CD4-positive, alpha-beta T cell (primary cell): ENCODE data around the gene ZNHIT3. TPM values are rescaled to one million over a fixed set of nuclear protein-coding genes. Genes with fewer than 3 reads are reported as not detected.

Experiments
- ATAC-seq: fragments of 200-7000 bp; cut with Tn5 transposase; one replicate; pipeline ENCODE4 v1.10.0; 2022; ENCODE audit warnings: mild to moderate bottlenecking; ENCODE audit not compliant: poor library complexity
- CTCF ChIA-PET: fragments of 350-600 bp; sonication (Branson Sonifier 250); formaldehyde crosslinking; loops from one replicate; lab custom pipeline; 2021; ENCODE audit warnings: antibody characterized with exemption, inconsistent platforms; lab: Charles Lee
- POLR2A ChIA-PET: fragments of 350-600 bp; sonication (Branson Sonifier 250); formaldehyde crosslinking; loops from one replicate; lab custom pipeline; 2021; ENCODE audit warnings: antibody characterized with exemption, inconsistent platforms; lab: Charles Lee
- DNase-seq, 14 experiments: peaks; one replicate each; pipeline ENCODE4 v3.0.0-alpha.2; 2013 to 2020; ENCODE audit warnings: mixed read lengths in 2 of 14
- H3K27ac ChIP-seq, 2 donors: one replicate each; pipeline versions ENCODE4 v1.5.1 to v1.7.0; 2013; ENCODE audit warnings: low read length in 2 of 2, low read depth in 1 of 2, mild to moderate bottlenecking in 1 of 2
- H3K27me3 ChIP-seq, 2 experiments: 1 replicate in 1 of 2; 2 replicates in 1 of 2; pipeline versions ENCODE4 v1.6.1 to v1.7.0; 2013; ENCODE audit warnings: low read length in 2 of 2, control low read depth in 1 of 2, mild to moderate bottlenecking in 1 of 2, moderate library complexity in 1 of 2; ENCODE audit not compliant: insufficient read depth in 2 of 2, control insufficient read depth in 1 of 2
- H3K36me3 ChIP-seq: one replicate; pipeline ENCODE4 v1.6.1; 2013; ENCODE audit warnings: low read length, control low read depth; ENCODE audit not compliant: insufficient read depth
- H3K4me1 ChIP-seq: one replicate; pipeline ENCODE4 v1.6.1; 2013; ENCODE audit warnings: low read length, control low read depth; ENCODE audit not compliant: insufficient read depth
- H3K4me3 ChIP-seq: one replicate; pipeline ENCODE4 v1.5.1; 2013; ENCODE audit warnings: mild to moderate bottlenecking, low read length, moderate library complexity
- H3K9me3 ChIP-seq, 2 experiments: 1 replicate in 1 of 2; 2 replicates in 1 of 2; pipeline versions ENCODE4 v1.6.1 to v1.7.0; 2013; ENCODE audit warnings: low read length in 2 of 2, mild to moderate bottlenecking in 2 of 2, control low read depth in 1 of 2, moderate library complexity in 1 of 2; ENCODE audit not compliant: control insufficient read depth in 1 of 2, insufficient read depth in 1 of 2
- H3K27ac Mint-ChIP-seq: one replicate; pipeline ENCODE4 v1.8.0; 2020; ENCODE audit warnings: mixed read lengths
- H3K27me3 Mint-ChIP-seq: one replicate; pipeline ENCODE4 v1.8.0; 2021; ENCODE audit warnings: mixed read lengths
- H3K36me3 Mint-ChIP-seq: one replicate; pipeline ENCODE4 v1.8.0; 2021; ENCODE audit warnings: low read depth, mixed read lengths
- H3K4me1 Mint-ChIP-seq: one replicate; pipeline ENCODE4 v1.8.0; 2021; ENCODE audit warnings: low read depth, mixed read lengths
- H3K4me3 Mint-ChIP-seq: one replicate; pipeline ENCODE4 v1.8.0; 2020; ENCODE audit warnings: mild to moderate bottlenecking, mixed read lengths
- H3K9me3 Mint-ChIP-seq: one replicate; pipeline ENCODE4 v1.8.0; 2020; ENCODE audit warnings: mixed read lengths
- CTCF ChIP-seq: fragments of 200-600 bp; IDR thresholded peaks from one replicate; pipeline ENCODE4 v1.8.0; 2022; ENCODE audit warnings: antibody characterized with exemption, mild to moderate bottlenecking
- intact Hi-C, 2 experiments: fragments of 100-400 bp; cut with DNase I in 1 of 2; cut with micrococcal nuclease in 1 of 2; formaldehyde crosslinking; loops; one replicate each; pipeline versions ENCODE4 v1.15.1 to v1.9.0; 2023 to 2025; cut with DNase I, micrococcal nuclease
- total RNA-seq, 174 experiments: library from RNA in 2 of 174; stranded (reverse) in 2 of 174; gene quantifications; one replicate each; pipeline ENCODE4 v1.2.3 and lab custom pipeline; 2021 to 2026

Gene ZNHIT3
- total RNA-seq, 2 experiments from 2014 or later, result 70.2 to 73.9 TPM

DNA sequence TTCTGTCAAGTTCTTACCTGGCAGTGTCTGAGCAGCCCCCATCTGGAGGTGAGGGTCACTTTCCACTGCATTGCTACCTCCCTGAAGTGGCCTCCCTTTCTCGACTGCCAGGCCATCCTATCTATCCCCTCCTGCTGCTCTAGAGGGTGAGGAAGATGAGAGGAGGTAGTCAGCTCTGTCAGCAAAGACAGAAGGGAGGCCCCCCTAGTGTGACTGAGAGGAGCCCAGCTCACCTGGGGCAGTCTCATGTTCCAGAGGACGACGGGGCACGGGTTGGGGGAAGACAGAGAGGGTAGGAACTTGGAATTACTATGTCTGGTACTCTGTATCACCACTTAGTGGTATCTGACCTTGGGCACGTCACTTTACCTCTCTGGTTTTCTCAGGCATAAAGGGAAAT, 26.2 kb downstream of the ZNHIT3 start:
- Histone ChIP-seq H3K27ac (no peak overlapping the region), H3K9me3 (no peaks in the 10 kb centered on the region), H3K36me3 (peaks cover 15% of the 10 kb centered on the region), H3K4me3 (no peak overlapping the region), H3K4me1 (no peaks in the 10 kb centered on the region), H3K27me3 (no peaks in the 10 kb centered on the region)
- Mint-ChIP-seq H3K4me3 (no peak overlapping the region), H3K27me3 (no peaks in the 10 kb centered on the region), H3K27ac (no peak overlapping the region), H3K36me3 (peaks cover 39% of the 10 kb centered on the region), H3K9me3 (no peaks in the 10 kb centered on the region), H3K4me1 (no peaks in the 10 kb centered on the region)
- intact Hi-C loops, result no loop called here
- CTCF ChIA-PET, result no interaction called here
- TF ChIP-seq CTCF, result no peak
- ATAC-seq (no peak), DNase-seq (no peak)
- POLR2A ChIA-PET, result no interaction called here

DNA sequence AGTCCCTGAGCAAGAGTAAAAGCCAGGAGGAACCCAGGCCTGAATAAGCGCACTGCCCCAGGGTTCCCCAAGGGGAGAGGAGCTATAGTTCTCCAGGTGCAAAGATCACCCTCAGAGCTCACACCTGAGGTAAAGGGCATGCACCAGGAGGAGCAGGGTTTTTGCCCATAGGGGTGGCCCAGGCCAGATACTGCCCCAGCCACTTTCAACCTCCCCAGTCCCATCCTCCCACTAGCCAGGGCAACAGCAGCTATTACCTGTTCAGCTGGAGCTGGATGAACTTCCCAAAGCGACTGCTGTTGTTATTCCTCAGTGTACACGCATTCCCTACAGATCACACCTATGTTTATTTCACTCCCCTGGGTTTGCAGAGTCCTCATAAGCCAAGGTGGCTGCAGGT, 28.4 kb downstream of the ZNHIT3 start:
- Histone ChIP-seq H3K27me3 (no peaks in the 10 kb centered on the region), H3K36me3 (peaks cover 15% of the 10 kb centered on the region), H3K4me1 (no peaks in the 10 kb centered on the region), H3K27ac (no peak overlapping the region), H3K9me3 (no peaks in the 10 kb centered on the region), H3K4me3 (no peak overlapping the region)
- intact Hi-C loops, result no loop called here
- ATAC-seq, result no peak
- ChIA-PET POLR2A (interaction anchor here (1.5 kb wide), 1 partner anchor 21 kb away, joined by 5 read pairs; no protein-coding TSS in a partner anchor), CTCF (no interaction called here)
- H3K36me3 Mint-ChIP-seq, result peaks cover 51% of the 10 kb centered on the region
- no peak for DNase-seq
- no peak overlapping the region for H3K27ac Mint-ChIP-seq
- H3K27me3 Mint-ChIP-seq, result no peaks in the 10 kb centered on the region
- no peak overlapping the region for H3K4me3 Mint-ChIP-seq
- H3K4me1 Mint-ChIP-seq, result no peaks in the 10 kb centered on the region
- no peak for TF ChIP-seq CTCF
- no peaks in the 10 kb centered on the region for H3K9me3 Mint-ChIP-seq

GRCh38 chr17:36515837-36516236, 29.4 kb downstream of the ZNHIT3 start:
- Mint-ChIP-seq H3K9me3 (no peaks in the 10 kb centered on the region), H3K4me3 (no peak overlapping the region), H3K27ac (no peak overlapping the region), H3K4me1 (no peaks in the 10 kb centered on the region), H3K36me3 (peaks cover 59% of the 10 kb centered on the region), H3K27me3 (no peaks in the 10 kb centered on the region)
- Histone ChIP-seq H3K27me3 (no peaks in the 10 kb centered on the region), H3K36me3 (peaks cover 17% of the 10 kb centered on the region), H3K4me3 (no peak overlapping the region), H3K4me1 (no peaks in the 10 kb centered on the region), H3K9me3 (no peaks in the 10 kb centered on the region), H3K27ac (no peak overlapping the region)
- DNase-seq (no peak), ATAC-seq (no peak)
- ChIA-PET CTCF (interaction anchor here (0.7 kb wide), 1 partner anchor 21 kb away, joined by 3 read pairs; no protein-coding TSS in a partner anchor), POLR2A (interaction anchor here (1.5 kb wide), 1 partner anchor 20 kb away, joined by 5 read pairs; no protein-coding TSS in a partner anchor)
- intact Hi-C loops, result no loop called here
- no peak for TF ChIP-seq CTCF
